DND-41 (cell line): Measurements from ENCODE around the gene SLC8A2.

Experiments
- CTCF ChIP-seq: IDR thresholded peaks from 2 replicates; pipeline ENCODE4 v1.5.1; 2012; ENCODE audit warnings: borderline replicate concordance, low read length, moderate library complexity, mild to moderate bottlenecking; ENCODE audit not compliant: poor library complexity, severe bottlenecking; ENCODE audit errors: extremely low read depth
- EZH2 ChIP-seq: IDR thresholded peaks from 3 replicates; pipeline ENCODE4 v1.6.1; 2012; ENCODE audit warnings: borderline replicate concordance, low read depth, mild to moderate bottlenecking, moderate library complexity, low read length, inconsistent platforms; ENCODE audit not compliant: severe bottlenecking

- TF ChIP-seq EZH2 (no peak), CTCF (no peak)
Measured at GRCh38 chr19:47417746-47418691, 53.7 kb downstream of the SLC8A2 start.
